Panc1 (cell line): Measurements from ENCODE around the gene ADD1.

Experiments used
- CTCF ChIP-seq: fragments of 450-650 bp; IDR thresholded peaks from 2 replicates; pipeline ENCODE4 v1.5.1; 2017; ENCODE audit warnings: mild to moderate bottlenecking
- POLR2AphosphoS5 ChIP-seq: IDR thresholded peaks from 2 replicates; pipeline ENCODE4 v1.6.1; 2012; ENCODE audit warnings: mild to moderate bottlenecking, low read depth, low read length, moderate library complexity
- REST ChIP-seq, 2 experiments: IDR thresholded peaks; 2 replicates each; pipeline ENCODE4 v1.6.1; 2011 to 2012; ENCODE audit warnings: low read depth in 2 of 2, control low read depth in 1 of 2, low read length in 1 of 2, mild to moderate bottlenecking in 1 of 2, moderate library complexity in 1 of 2; ENCODE audit not compliant: insufficient read depth in 1 of 2

GRCh38 chr4:2860391-2861348 is 17.0 kb downstream of the ADD1 start:
- TF ChIP-seq CTCF (no peak), POLR2AphosphoS5 (no peak), REST (IDR thresholded peaks at IDR 0.05; ENCODE audit: insufficient read depth in 1 of 2, low read depth in 2 of 2, low read length in 1 of 2) (no peak)
